ENCODE measurements around the gene MNT.
"Not testable (repeated sequence)": the region's sequence is repeated elsewhere in the genome, so short reads cannot be mapped to it uniquely, and the experiment has no call there.

Gene MNT, protein sequence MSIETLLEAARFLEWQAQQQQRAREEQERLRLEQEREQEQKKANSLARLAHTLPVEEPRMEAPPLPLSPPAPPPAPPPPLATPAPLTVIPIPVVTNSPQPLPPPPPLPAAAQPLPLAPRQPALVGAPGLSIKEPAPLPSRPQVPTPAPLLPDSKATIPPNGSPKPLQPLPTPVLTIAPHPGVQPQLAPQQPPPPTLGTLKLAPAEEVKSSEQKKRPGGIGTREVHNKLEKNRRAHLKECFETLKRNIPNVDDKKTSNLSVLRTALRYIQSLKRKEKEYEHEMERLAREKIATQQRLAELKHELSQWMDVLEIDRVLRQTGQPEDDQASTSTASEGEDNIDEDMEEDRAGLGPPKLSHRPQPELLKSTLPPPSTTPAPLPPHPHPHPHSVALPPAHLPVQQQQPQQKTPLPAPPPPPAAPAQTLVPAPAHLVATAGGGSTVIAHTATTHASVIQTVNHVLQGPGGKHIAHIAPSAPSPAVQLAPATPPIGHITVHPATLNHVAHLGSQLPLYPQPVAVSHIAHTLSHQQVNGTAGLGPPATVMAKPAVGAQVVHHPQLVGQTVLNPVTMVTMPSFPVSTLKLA

GRCh38 chr17:2400877-2401425 lies at the start of gene MNT:
TSS of gene MNT (minus strand) at chr17:2401060. CDS start at chr17:2400712, 348 bp downstream.
- peak; percentile 88 to 89 for DNase-seq (ENCODE audit: extremely low read depth in 1 of 2, low read depth in 1 of 2)

- no peak for DNase-seq (ENCODE audit: extremely low read depth in 1 of 2, low read depth in 1 of 2)
Measured at GRCh38 chr17:2450016-2450650, 49.3 kb upstream of the MNT start.

DNA sequence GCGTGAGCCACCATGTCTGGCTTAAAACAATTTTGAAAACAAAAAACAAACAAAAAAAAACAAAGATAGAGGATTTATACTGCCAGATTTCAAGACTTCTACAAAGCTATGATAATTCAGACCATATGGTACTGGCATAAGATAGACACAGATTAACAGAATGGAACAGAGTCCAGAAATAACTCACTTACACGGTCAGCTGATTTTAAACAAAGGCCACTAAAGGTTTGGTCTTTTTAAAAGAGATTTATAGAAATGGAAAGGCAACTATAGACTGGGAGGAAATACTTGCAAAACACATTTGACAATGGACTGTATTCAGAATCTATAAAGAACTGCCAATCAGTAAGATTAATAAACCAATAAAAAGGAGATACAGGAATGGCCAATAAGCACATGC lies 48.6 kb upstream of the MNT start:
- no peak for DNase-seq (ENCODE audit: extremely low read depth in 1 of 2, low read depth in 1 of 2)

DNA sequence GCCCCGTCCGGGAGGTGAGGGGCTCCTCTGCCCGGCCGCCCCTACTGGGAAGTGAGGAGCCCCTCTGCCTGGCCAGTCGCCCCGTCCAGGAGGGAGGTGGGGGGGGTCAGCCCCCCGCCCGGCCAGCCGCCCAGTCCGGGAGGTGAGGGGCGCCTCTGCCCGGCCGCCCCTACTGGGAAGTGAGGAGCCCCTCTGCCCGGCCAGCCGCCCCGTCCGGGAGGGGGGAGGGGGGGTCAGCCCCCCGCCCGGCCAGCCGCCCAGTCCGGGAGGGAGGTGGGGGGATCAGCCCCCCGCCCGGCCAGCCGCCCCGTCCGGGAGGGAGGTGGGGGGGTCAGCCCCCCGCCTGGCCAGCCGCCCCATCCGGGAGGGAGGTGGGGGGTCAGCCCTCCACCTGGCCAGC lies 46.6 kb upstream of the MNT start:
- not testable (repeated sequence) for DNase-seq (ENCODE audit: extremely low read depth in 1 of 2, low read depth in 1 of 2)

- DNase-seq (ENCODE audit: extremely low read depth in 1 of 2, low read depth in 1 of 2), result no peak
Measured at GRCh38 chr17:2445638-2446037, 44.8 kb upstream of the MNT start.

- no peak for DNase-seq (ENCODE audit: extremely low read depth in 1 of 2, low read depth in 1 of 2)
Measured at GRCh38 chr17:2444382-2444781, 43.5 kb upstream of the MNT start.

GRCh38 chr17:2442166-2442565 lies 41.3 kb upstream of the MNT start:
- DNase-seq (ENCODE audit: extremely low read depth in 1 of 2, low read depth in 1 of 2), result no peak

DNA sequence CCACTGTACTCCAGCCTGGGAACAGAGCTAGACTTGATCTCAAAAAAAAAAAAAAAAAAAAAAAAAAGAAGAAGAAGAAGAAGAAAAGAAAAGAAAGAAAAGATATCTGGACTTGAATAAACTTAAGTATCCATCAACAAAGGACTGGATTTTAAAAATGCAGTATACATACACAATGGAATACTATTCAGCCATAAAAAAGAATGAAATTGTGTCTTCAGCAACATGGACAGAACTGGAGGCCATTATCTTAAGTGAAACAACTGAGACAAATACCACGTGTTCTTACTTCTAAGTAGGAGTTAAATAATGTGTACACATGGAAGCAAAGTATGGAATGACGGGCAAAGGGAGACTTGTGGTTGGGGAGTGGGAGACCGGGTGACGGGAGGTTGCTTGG lies 40.1 kb upstream of the MNT start:
- DNase-seq (ENCODE audit: extremely low read depth in 1 of 2, low read depth in 1 of 2), result no peak

GRCh38 chr17:2439997-2440396 lies 39.1 kb upstream of the MNT start:
- not testable (repeated sequence) for DNase-seq (ENCODE audit: extremely low read depth in 1 of 2, low read depth in 1 of 2)

DNA sequence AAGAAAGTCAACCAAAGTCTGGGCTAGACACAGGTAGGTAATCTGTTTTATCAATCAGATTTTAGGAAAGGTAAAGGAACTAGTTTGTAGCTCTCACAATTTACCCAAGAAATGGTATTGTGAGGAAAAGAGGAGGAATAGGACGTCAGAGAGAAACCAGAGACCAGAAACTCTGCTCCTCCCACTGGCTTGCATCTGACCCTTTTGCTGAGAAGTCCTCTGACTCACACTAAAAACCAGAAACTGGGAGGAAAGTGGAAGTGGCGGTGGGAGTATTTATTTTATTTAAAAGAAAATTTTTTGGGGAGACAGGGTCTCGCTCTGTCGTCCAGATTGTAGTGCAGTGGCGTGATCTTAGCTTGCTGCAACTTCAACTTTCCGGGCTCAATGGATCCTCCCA lies 38.0 kb upstream of the MNT start:
- DNase-seq (ENCODE audit: extremely low read depth in 1 of 2, low read depth in 1 of 2), result no peak

GRCh38 chr17:2436316-2436905 lies 35.6 kb upstream of the MNT start:
- DNase-seq (ENCODE audit: extremely low read depth in 1 of 2, low read depth in 1 of 2), result no peak

DNA sequence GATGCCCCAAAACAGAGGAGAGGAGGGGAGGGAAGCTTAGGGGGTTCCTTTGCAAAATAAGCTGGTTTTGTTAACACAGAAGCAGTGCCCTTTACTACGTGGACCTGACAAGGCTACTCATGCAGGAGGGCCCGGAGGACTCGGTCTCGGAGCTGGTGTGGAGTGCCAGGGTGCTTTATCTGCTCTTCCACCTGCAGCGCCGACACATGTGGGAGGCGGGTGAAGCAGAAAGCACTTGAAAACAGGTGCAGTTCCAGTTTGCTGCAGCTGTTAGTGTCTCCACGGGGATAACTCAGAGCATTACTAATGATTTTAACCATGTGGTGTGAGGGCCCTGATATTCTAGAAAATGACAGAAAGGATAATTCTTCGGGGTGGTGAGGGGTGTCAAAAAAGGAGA lies 35.0 kb upstream of the MNT start:
- no peak for DNase-seq (ENCODE audit: extremely low read depth in 1 of 2, low read depth in 1 of 2)

GRCh38 chr17:2435181-2435741 lies 34.4 kb upstream of the MNT start:
- no peak for DNase-seq (ENCODE audit: extremely low read depth in 1 of 2, low read depth in 1 of 2)

GRCh38 chr17:2433696-2434095 lies 32.8 kb upstream of the MNT start:
- DNase-seq (ENCODE audit: extremely low read depth in 1 of 2, low read depth in 1 of 2), result no peak

GRCh38 chr17:2427910-2428309 lies 27.1 kb upstream of the MNT start:
- no peak for DNase-seq (ENCODE audit: extremely low read depth in 1 of 2, low read depth in 1 of 2)

DNA sequence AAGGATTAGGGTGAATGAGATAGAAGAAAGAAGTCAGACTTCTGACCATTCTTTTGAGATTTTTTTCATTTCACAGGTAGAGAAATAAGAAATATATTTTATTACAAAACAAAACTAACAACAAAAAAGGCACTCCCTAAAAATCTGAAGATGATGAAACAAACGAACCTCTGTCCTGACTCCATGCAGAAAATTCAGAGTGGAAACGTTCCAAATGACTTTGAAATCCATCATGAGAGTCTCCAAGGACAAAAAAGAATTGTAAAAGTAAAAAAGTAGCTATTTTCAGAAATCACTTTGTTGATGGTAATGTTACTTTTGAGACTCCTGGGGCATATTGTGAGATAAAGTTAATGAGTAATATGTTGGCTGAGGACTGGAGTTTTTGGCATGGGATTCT lies 26.4 kb upstream of the MNT start:
- no peak for DNase-seq (ENCODE audit: extremely low read depth in 1 of 2, low read depth in 1 of 2)

- no peak for DNase-seq (ENCODE audit: extremely low read depth in 1 of 2, low read depth in 1 of 2)
Measured at GRCh38 chr17:2423271-2423670, 22.4 kb upstream of the MNT start.

DNA sequence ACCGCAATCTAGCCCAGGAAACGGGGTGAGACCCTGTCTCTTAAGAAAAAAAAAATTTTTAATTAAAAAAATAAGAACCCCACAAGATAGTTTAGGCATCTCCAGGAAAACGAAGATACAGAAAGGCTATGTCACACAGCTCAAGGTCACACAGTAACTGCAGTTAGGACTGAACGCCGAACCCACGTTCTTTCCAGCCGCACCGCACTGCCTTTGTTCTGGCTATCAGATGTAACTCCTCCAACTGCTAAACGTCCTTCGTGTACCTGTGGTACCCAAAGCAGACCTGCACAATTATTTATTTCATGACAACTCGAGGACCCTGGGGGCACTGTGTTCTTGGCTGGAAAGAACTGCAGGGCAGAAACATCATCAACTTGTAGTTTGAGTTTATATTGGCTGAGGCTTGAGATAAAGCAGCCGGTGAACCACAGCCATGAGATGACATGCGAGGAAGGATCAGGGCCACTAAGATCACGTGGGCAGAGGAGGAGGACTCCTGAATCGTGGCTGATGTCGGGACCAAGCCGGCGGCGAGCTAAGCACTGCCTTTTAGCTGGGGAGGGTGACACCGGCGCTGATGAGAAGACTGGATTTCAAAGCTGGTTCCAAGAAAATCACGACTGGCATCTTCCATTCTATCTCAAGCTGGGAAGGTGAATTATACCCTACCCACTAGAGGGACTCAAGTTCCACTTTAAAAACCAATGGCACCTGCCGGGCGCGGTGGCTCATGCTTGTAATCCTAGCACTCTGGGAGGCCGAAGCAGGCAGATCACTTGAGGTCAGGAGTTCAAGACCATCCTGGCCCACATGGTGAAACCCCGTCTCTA lies 20.7 kb upstream of the MNT start:
- DNase-seq (ENCODE audit: extremely low read depth in 1 of 2, low read depth in 1 of 2), result no peak

GRCh38 chr17:2420176-2420575 lies 19.3 kb upstream of the MNT start:
- DNase-seq (ENCODE audit: extremely low read depth in 1 of 2, low read depth in 1 of 2), result no peak

- no peak for DNase-seq (ENCODE audit: extremely low read depth in 1 of 2, low read depth in 1 of 2)
Measured at GRCh38 chr17:2419486-2419885, 18.6 kb upstream of the MNT start.
